ENCODE measurements around the gene MYO1B.

Gene MYO1B

GRCh38 chr2:191374366-191374765 lies 129.2 kb downstream of the MYO1B start:
- H3K36me3 Mint-ChIP-seq (ENCODE audit: insufficient read depth): no peaks in the 10 kb centered on the region
- H3K27me3 Mint-ChIP-seq: peaks cover 31% of the 10 kb centered on the region
- ATAC-seq (replicated peaks; ENCODE audit: extremely low read depth, poor library complexity, severe bottlenecking): no peak
- no peak for DNase-seq (ENCODE audit: low spot score in 2 of 2)
- H3K9me3 Mint-ChIP-seq: no peaks in the 10 kb centered on the region
- H3K4me3 Mint-ChIP-seq: no peak overlapping the region
- H3K27ac Mint-ChIP-seq (ENCODE audit: low read depth): no peak overlapping the region
- H3K4me1 Mint-ChIP-seq: no peaks in the 10 kb centered on the region

- Mint-ChIP-seq H3K9me3 (no peaks in the 10 kb centered on the region), H3K4me1 (no peaks in the 10 kb centered on the region), H3K4me3 (no peak overlapping the region), H3K27ac (ENCODE audit: low read depth) (no peak overlapping the region), H3K36me3 (ENCODE audit: insufficient read depth) (no peaks in the 10 kb centered on the region), H3K27me3 (peaks cover 31% of the 10 kb centered on the region)
- no peak for DNase-seq (ENCODE audit: low spot score in 2 of 2)
- ATAC-seq (replicated peaks; ENCODE audit: extremely low read depth, poor library complexity, severe bottlenecking): no peak
Observed at GRCh38 chr2:191374939-191375338, 129.7 kb downstream of the MYO1B start.

GRCh38 chr2:191376981-191377629 lies 131.9 kb downstream of the MYO1B start:
- H3K27me3 Mint-ChIP-seq: peaks cover 31% of the 10 kb centered on the region
- H3K36me3 Mint-ChIP-seq (ENCODE audit: insufficient read depth): no peaks in the 10 kb centered on the region
- no peak overlapping the region for H3K27ac Mint-ChIP-seq (ENCODE audit: low read depth)
- no peaks in the 10 kb centered on the region for H3K9me3 Mint-ChIP-seq
- H3K4me3 Mint-ChIP-seq: no peak overlapping the region
- no peaks in the 10 kb centered on the region for H3K4me1 Mint-ChIP-seq
- ATAC-seq (replicated peaks; ENCODE audit: extremely low read depth, poor library complexity, severe bottlenecking) (no peak), DNase-seq (ENCODE audit: low spot score in 2 of 2) (no peak)

DNA sequence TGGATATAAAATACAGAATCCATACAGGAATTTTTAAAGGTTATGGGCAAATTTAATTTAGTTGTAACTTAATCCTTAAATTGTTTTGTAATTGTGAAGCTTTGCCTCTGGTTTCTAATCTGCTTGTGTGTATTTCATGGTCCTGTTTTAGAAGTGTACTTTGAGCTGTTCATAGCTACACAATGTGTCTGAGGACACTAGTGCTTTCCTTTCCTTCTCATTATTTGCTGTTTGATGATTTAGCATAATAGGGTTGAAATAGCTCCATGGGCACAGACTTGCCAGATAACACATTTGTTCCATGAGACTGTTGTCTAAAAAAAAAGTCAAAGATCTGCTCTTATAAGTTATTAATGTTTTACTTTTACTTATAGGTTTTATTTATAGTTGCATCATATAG lies 134.2 kb downstream of the MYO1B start:
- no peaks in the 10 kb centered on the region for H3K36me3 Mint-ChIP-seq (ENCODE audit: insufficient read depth)
- DNase-seq (ENCODE audit: low spot score in 2 of 2) (no peak), ATAC-seq (replicated peaks; ENCODE audit: extremely low read depth, poor library complexity, severe bottlenecking) (no peak)
- H3K4me1 Mint-ChIP-seq: no peaks in the 10 kb centered on the region
- no peak overlapping the region for H3K4me3 Mint-ChIP-seq
- H3K9me3 Mint-ChIP-seq: no peaks in the 10 kb centered on the region
- no peak overlapping the region for H3K27ac Mint-ChIP-seq (ENCODE audit: low read depth)
- H3K27me3 Mint-ChIP-seq: peaks cover 31% of the 10 kb centered on the region

GRCh38 chr2:191382801-191383200 lies 137.6 kb downstream of the MYO1B start:
- ATAC-seq (replicated peaks; ENCODE audit: extremely low read depth, poor library complexity, severe bottlenecking): no peak
- Mint-ChIP-seq H3K9me3 (no peaks in the 10 kb centered on the region), H3K27ac (ENCODE audit: low read depth) (no peak overlapping the region), H3K4me1 (no peaks in the 10 kb centered on the region), H3K4me3 (no peak overlapping the region), H3K36me3 (ENCODE audit: insufficient read depth) (no peaks in the 10 kb centered on the region), H3K27me3 (peaks cover 12% of the 10 kb centered on the region)
- DNase-seq (ENCODE audit: low spot score in 2 of 2): no peak

DNA sequence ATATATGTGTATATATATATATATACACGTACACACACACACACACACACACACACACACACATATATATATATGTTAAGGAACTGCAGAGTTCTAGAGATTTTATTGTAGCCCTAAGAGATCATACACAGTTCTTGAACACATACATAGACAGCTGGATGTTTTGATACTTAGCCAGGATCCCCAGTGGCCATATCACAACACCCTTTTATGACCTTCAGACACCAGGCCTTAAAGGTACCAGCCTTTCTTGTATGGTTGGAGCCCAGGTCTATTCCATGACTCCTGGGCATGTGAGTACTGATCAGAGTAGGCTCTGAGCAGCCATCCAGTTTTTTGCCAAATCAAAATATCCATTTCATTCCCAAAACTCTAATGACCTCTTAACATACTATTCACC lies 138.3 kb downstream of the MYO1B start:
- Mint-ChIP-seq H3K27me3 (peaks cover 5% of the 10 kb centered on the region), H3K9me3 (no peaks in the 10 kb centered on the region), H3K36me3 (ENCODE audit: insufficient read depth) (no peaks in the 10 kb centered on the region), H3K27ac (ENCODE audit: low read depth) (no peak overlapping the region), H3K4me1 (no peaks in the 10 kb centered on the region), H3K4me3 (no peak overlapping the region)
- ATAC-seq (replicated peaks; ENCODE audit: extremely low read depth, poor library complexity, severe bottlenecking) (no peak), DNase-seq (ENCODE audit: low spot score in 2 of 2) (no peak)

DNA sequence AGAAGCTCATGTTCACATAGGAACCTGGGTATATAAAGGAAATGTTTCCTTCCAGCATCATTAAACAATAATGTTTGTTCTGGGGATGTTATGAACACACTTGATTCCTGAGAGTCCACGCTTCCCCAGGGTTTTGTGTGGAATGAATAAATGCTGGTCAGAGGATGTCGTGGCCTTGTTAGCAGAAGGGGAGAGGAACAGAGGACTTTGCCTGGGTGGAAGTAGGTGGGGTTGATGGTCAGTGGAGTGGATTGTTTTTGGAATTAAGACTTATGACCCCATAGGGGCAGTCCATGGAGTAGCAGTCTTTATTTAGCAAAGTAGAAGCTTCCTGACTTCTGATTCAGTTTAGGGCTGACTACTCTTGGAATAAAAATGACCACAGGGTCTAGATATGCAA lies 139.6 kb downstream of the MYO1B start:
- no peaks in the 10 kb centered on the region for H3K4me1 Mint-ChIP-seq
- no peaks in the 10 kb centered on the region for H3K36me3 Mint-ChIP-seq (ENCODE audit: insufficient read depth)
- H3K4me3 Mint-ChIP-seq: no peak overlapping the region
- no peak overlapping the region for H3K27ac Mint-ChIP-seq (ENCODE audit: low read depth)
- H3K9me3 Mint-ChIP-seq: no peaks in the 10 kb centered on the region
- ATAC-seq (replicated peaks; ENCODE audit: extremely low read depth, poor library complexity, severe bottlenecking) (no peak), DNase-seq (ENCODE audit: low spot score in 2 of 2) (no peak)
- H3K27me3 Mint-ChIP-seq: no peaks in the 10 kb centered on the region

- DNase-seq (ENCODE audit: low spot score in 2 of 2) (no peak), ATAC-seq (replicated peaks; ENCODE audit: extremely low read depth, poor library complexity, severe bottlenecking) (no peak)
- Mint-ChIP-seq H3K27me3 (no peaks in the 10 kb centered on the region), H3K36me3 (ENCODE audit: insufficient read depth) (no peaks in the 10 kb centered on the region), H3K4me1 (no peaks in the 10 kb centered on the region), H3K9me3 (no peaks in the 10 kb centered on the region), H3K4me3 (no peak overlapping the region), H3K27ac (ENCODE audit: low read depth) (no peak overlapping the region)
Observed at GRCh38 chr2:191385416-191386160, 140.4 kb downstream of the MYO1B start.

DNA sequence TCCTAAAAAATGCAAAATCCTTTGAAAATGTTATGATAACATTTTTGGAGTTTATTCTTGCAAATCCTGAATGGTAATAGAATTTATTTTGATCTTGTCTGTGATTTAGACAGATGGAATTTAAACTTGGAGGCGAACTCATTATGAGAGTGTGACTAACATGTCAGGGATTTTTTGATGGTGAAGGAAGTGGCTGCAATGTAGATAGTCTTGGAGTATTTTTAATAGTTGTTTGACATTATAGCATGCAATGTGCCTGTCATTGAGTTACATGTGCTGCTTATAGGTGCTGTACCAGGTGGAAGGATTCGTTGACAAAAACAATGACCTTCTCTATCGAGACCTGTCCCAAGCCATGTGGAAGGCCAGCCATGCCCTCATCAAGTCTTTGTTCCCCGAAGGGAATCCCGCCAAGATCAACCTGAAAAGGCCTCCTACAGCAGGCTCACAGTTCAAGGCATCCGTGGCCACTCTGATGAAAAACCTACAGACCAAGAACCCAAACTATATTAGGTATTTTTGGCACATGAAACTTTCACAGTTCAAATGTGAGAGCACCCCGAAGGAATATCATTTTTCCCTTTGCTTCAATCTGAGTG lies 141.8 kb downstream of the MYO1B start:
- Mint-ChIP-seq H3K4me1 (no peaks in the 10 kb centered on the region), H3K27me3 (no peaks in the 10 kb centered on the region), H3K9me3 (no peaks in the 10 kb centered on the region), H3K27ac (ENCODE audit: low read depth) (no peak overlapping the region), H3K36me3 (ENCODE audit: insufficient read depth) (no peaks in the 10 kb centered on the region), H3K4me3 (no peak overlapping the region)
- DNase-seq (ENCODE audit: low spot score in 2 of 2) (no peak), ATAC-seq (replicated peaks; ENCODE audit: extremely low read depth, poor library complexity, severe bottlenecking) (no peak)

GRCh38 chr2:191389288-191389687 lies 144.1 kb downstream of the MYO1B start:
- Mint-ChIP-seq H3K36me3 (ENCODE audit: insufficient read depth) (no peaks in the 10 kb centered on the region), H3K4me1 (no peaks in the 10 kb centered on the region), H3K4me3 (no peak overlapping the region), H3K27me3 (no peaks in the 10 kb centered on the region), H3K9me3 (no peaks in the 10 kb centered on the region), H3K27ac (ENCODE audit: low read depth) (no peak overlapping the region)
- ATAC-seq (replicated peaks; ENCODE audit: extremely low read depth, poor library complexity, severe bottlenecking) (no peak), DNase-seq (ENCODE audit: low spot score in 2 of 2) (no peak)

- ATAC-seq (replicated peaks; ENCODE audit: extremely low read depth, poor library complexity, severe bottlenecking): no peak
- Mint-ChIP-seq H3K4me3 (no peak overlapping the region), H3K9me3 (no peaks in the 10 kb centered on the region)
Observed at GRCh38 chr2:191391171-191391570, 146.0 kb downstream of the MYO1B start.

DNA sequence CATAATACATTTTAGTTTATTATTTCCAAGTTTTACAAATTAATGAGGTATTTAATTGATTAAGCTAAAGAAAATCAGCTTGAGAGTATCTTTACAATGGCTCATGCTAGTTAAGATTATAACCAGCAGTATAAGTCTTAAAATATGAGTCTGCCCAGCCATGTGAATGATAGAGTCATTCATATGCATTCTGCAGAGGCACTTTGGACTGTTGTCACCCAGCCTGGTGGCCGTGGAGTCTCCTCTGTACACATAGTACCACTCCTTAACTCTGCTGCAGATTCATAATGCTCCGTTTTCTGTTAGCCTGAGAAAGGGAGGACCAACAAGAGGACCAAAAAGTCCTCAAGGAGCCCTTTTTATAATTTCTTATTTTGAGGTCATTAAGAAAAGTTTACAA lies 148.8 kb downstream of the MYO1B start:
- no peak for DNase-seq (ENCODE audit: low spot score in 2 of 2)
- peaks cover 15% of the 10 kb centered on the region for H3K27me3 Mint-ChIP-seq
- H3K9me3 Mint-ChIP-seq: no peaks in the 10 kb centered on the region
- no peaks in the 10 kb centered on the region for H3K4me1 Mint-ChIP-seq
- no peak overlapping the region for H3K27ac Mint-ChIP-seq (ENCODE audit: low read depth)
- H3K36me3 Mint-ChIP-seq (ENCODE audit: insufficient read depth): no peaks in the 10 kb centered on the region
- ATAC-seq (replicated peaks; ENCODE audit: extremely low read depth, poor library complexity, severe bottlenecking): no peak
- no peak overlapping the region for H3K4me3 Mint-ChIP-seq

More at GRCh38 chr2:191391171-191391570, 146.0 kb downstream of the MYO1B start:
- Mint-ChIP-seq H3K27me3 (peaks cover 10% of the 10 kb centered on the region), H3K36me3 (ENCODE audit: insufficient read depth) (no peaks in the 10 kb centered on the region), H3K27ac (ENCODE audit: low read depth) (no peak overlapping the region), H3K4me1 (no peaks in the 10 kb centered on the region)
- no peak for DNase-seq (ENCODE audit: low spot score in 2 of 2)

- Mint-ChIP-seq H3K36me3 (ENCODE audit: insufficient read depth) (no peaks in the 10 kb centered on the region), H3K27ac (ENCODE audit: low read depth) (no peak overlapping the region)
Observed at GRCh38 chr2:191396794-191397193, 151.6 kb downstream of the MYO1B start.

More at GRCh38 chr2:191396794-191397193, 151.6 kb downstream of the MYO1B start:
- DNase-seq (ENCODE audit: low spot score in 2 of 2) (no peak), ATAC-seq (replicated peaks; ENCODE audit: extremely low read depth, poor library complexity, severe bottlenecking) (no peak)
- Mint-ChIP-seq H3K9me3 (no peaks in the 10 kb centered on the region), H3K4me3 (no peak overlapping the region), H3K4me1 (no peaks in the 10 kb centered on the region), H3K27me3 (peaks cover 15% of the 10 kb centered on the region)

Measured in central memory CD8-positive, alpha-beta T cell (primary cell).